Natural killer cell (primary cell): ENCODE results near the gene TOM1. TPM values are rescaled to one million over a fixed set of nuclear protein-coding genes. Genes with fewer than 3 reads are reported as not detected.
A peak's percentile ranks its signal among the peaks of the same experiment; 100 is the strongest.

ENCODE experiments used
- ATAC-seq, 3 donors: fragments of 150-1000 bp in 2 of 3; fragments of 200-7000 bp in 1 of 3; cut with Tn5 transposase; 1 replicate in 1 of 3; 2 replicates in 2 of 3; pipeline ENCODE4 v1.10.0; 2021; ENCODE audit warnings: mild to moderate bottlenecking in 2 of 3, moderate library complexity in 2 of 3
- DNase-seq, 2 donors: peaks; one replicate each; pipeline versions ENCODE4 v3.0.0 to v3.0.0-alpha.2; 2013 to 2021; ENCODE audit warnings: mixed read lengths in 1 of 2
- H3K27ac ChIP-seq: one replicate; pipeline ENCODE4 v1.5.1; 2013; ENCODE audit warnings: mild to moderate bottlenecking, low read length
- H3K27me3 ChIP-seq: one replicate; pipeline ENCODE4 v1.6.1; 2013; ENCODE audit warnings: low read length; ENCODE audit not compliant: control insufficient read depth, insufficient read depth
- H3K36me3 ChIP-seq: one replicate; pipeline ENCODE4 v1.6.1; 2013; ENCODE audit warnings: low read length; ENCODE audit not compliant: control insufficient read depth, insufficient read depth
- H3K4me1 ChIP-seq: one replicate; pipeline ENCODE4 v1.6.1; 2013; ENCODE audit warnings: low read length; ENCODE audit not compliant: control insufficient read depth, insufficient read depth
- H3K4me3 ChIP-seq: one replicate; pipeline ENCODE4 v1.5.1; 2013; ENCODE audit warnings: low read length
- H3K9me3 ChIP-seq: one replicate; pipeline ENCODE4 v1.6.1; 2013; ENCODE audit warnings: low read length; ENCODE audit not compliant: control insufficient read depth, insufficient read depth
- H3K27ac Mint-ChIP-seq, 2 donors: one replicate each; pipeline ENCODE4 v1.8.0; 2022; ENCODE audit warnings: mild to moderate bottlenecking in 2 of 2, mixed read lengths in 2 of 2, moderate library complexity in 1 of 2
- H3K27me3 Mint-ChIP-seq, 2 donors: one replicate each; pipeline ENCODE4 v1.8.0; 2022; ENCODE audit warnings: low read depth in 2 of 2, mixed read lengths in 2 of 2
- H3K36me3 Mint-ChIP-seq: one replicate; pipeline ENCODE4 v1.8.0; 2022; ENCODE audit warnings: mixed read lengths
- H3K4me1 Mint-ChIP-seq, 2 donors: one replicate each; pipeline ENCODE4 v1.8.0; 2022; ENCODE audit warnings: mixed read lengths in 2 of 2
- H3K4me3 Mint-ChIP-seq: one replicate; pipeline ENCODE4 v1.8.0; 2022; ENCODE audit warnings: mild to moderate bottlenecking, moderate library complexity, mixed read lengths
- H3K9me3 Mint-ChIP-seq, 2 donors: one replicate each; pipeline ENCODE4 v1.8.0; 2022; ENCODE audit warnings: mixed read lengths in 2 of 2
- CTCF ChIP-seq: fragments of 200-600 bp; IDR thresholded peaks from one replicate; pipeline ENCODE4 v1.8.0; 2022; ENCODE audit warnings: antibody characterized with exemption
- WGBS: methylation state at CpG from one replicate; pipeline ENCODE4 v1.1.7; 2013; ENCODE audit warnings: missing lambda C conversion rate; ENCODE audit not compliant: insufficient coverage; 5-methylcytosine and 5-hydroxymethylcytosine counted together
- intact Hi-C: fragments of 100-400 bp; cut with micrococcal nuclease; formaldehyde crosslinking; loops from one replicate; pipeline ENCODE4 v1.14.2; 2022
- total RNA-seq, 4 donors: library from RNA; stranded (reverse); fragments of 120-200 nt in 1 of 4; gene quantifications; one replicate each; pipeline versions ENCODE4 v1.2.3 to v1.2.4, GENCODE V29; 2013 to 2022

TOM1 gene
- total RNA-seq, 3 donors from 2014 or later (not counting 1 experiment from before 2014, with no cell fraction given), result 102 to 132 (median 107) TPM

DNA sequence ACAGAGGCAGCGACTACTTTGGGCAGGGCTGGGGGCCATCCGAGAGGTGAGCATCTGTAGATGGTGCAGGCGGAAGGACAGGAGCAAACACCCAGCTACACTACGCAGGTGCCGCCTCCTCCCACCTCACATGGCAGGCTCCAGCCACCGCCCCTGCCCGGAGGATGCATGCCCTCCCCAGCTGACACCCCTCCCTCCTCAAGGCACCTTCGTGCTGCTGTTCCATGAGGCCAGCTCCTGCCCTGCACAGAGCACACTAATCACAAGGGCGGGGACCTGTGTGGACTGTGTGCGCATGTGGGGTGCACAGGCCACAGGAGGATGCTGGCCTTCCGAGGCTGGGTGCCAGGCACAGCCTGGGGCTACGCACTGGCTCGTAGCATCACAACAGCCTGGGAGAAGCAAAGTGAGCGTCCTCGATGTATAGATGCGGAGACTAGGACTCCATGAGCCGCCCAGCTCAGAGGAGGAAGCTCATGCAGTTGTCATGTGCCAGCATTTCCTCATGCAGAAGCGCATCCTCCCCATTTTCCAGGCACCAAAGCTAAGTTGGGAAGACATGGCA is 48.4 kb downstream of the TOM1 start:
- ATAC-seq (no peak), DNase-seq (peak in 1 of 2 donors; percentile 20)
- 94% methylated on average over 18 of the region's 18 CpGs for WGBS
- intact Hi-C loops, result no loop called here
- H3K27ac ChIP-seq, result no peak overlapping the region
- H3K27ac Mint-ChIP-seq, result no peak overlapping the region
- no peak for TF ChIP-seq CTCF
- H3K4me3 Mint-ChIP-seq, result no peak overlapping the region
- peaks cover 0 to 7% of the 10 kb centered on the region in 2 donors for H3K27me3 Mint-ChIP-seq
- no peak overlapping the region for H3K4me3 ChIP-seq
- H3K36me3 ChIP-seq, result peaks cover 12% of the 10 kb centered on the region
- H3K36me3 Mint-ChIP-seq, result no peaks in the 10 kb centered on the region
- H3K4me1 Mint-ChIP-seq, result peaks cover 16 to 27% of the 10 kb centered on the region in 2 donors
- H3K9me3 ChIP-seq, result no peaks in the 10 kb centered on the region
- peaks cover 28% of the 10 kb centered on the region for H3K4me1 ChIP-seq
- H3K27me3 ChIP-seq, result peaks cover 3% of the 10 kb centered on the region
- H3K9me3 Mint-ChIP-seq, result no peaks in the 10 kb centered on the region

- peaks cover 9% of the 10 kb centered on the region for H3K36me3 ChIP-seq
- H3K27ac ChIP-seq, result no peak overlapping the region
- DNase-seq (no peak), ATAC-seq (no peak)
- Mint-ChIP-seq H3K4me1 (peaks cover 16 to 27% of the 10 kb centered on the region in 2 donors), H3K27me3 (peaks cover 0 to 7% of the 10 kb centered on the region in 2 donors), H3K4me3 (no peak overlapping the region), H3K9me3 (no peaks in the 10 kb centered on the region), H3K36me3 (no peaks in the 10 kb centered on the region), H3K27ac (no peak overlapping the region)
- intact Hi-C loops, result no loop called here
- H3K27me3 ChIP-seq, result peaks cover 3% of the 10 kb centered on the region
- H3K9me3 ChIP-seq, result no peaks in the 10 kb centered on the region
- H3K4me1 ChIP-seq, result peaks cover 34% of the 10 kb centered on the region
- no peak overlapping the region for H3K4me3 ChIP-seq
- TF ChIP-seq CTCF, result no peak
- 93% methylated on average over 5 of the region's 5 CpGs for WGBS
These were observed 49.0 kb downstream of the TOM1 start for GRCh38 chr22:35348703-35349102.

DNA sequence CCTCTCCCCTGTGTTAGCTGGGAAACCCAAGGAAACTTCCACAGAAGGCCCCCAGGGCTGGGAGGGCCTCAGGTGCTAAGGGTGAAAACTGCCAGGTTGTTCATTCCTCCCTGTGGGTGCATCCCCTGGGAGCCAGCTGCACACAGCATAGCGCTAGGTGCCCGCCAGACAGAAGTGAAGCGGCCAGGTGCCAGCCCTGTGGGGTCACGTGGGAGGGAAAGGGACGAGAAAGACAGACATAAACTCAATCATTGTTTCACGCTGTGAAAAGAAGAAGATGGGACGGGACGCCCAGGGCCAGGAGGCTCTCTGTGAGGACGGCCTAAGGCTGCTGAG is 49.6 kb downstream of the TOM1 start:
- H3K27me3 Mint-ChIP-seq, result peaks cover 0 to 7% of the 10 kb centered on the region in 2 donors
- H3K27ac Mint-ChIP-seq, result peak overlapping the region in 1 of 2 donors; percentile 72
- no peak for ATAC-seq
- H3K4me1 Mint-ChIP-seq, result peaks cover 16 to 27% of the 10 kb centered on the region in 2 donors
- intact Hi-C loops, result no loop called here
- no peak for TF ChIP-seq CTCF
- no peaks in the 10 kb centered on the region for H3K9me3 ChIP-seq
- H3K4me1 ChIP-seq, result peaks cover 36% of the 10 kb centered on the region
- H3K27ac ChIP-seq, result no peak overlapping the region
- no peak for DNase-seq
- H3K36me3 Mint-ChIP-seq, result no peaks in the 10 kb centered on the region
- H3K4me3 ChIP-seq, result no peak overlapping the region
- peaks cover 6% of the 10 kb centered on the region for H3K36me3 ChIP-seq
- H3K27me3 ChIP-seq, result peaks cover 3% of the 10 kb centered on the region
- H3K4me3 Mint-ChIP-seq, result peak overlapping the region; percentile 9
- no peaks in the 10 kb centered on the region for H3K9me3 Mint-ChIP-seq
- 78% methylated on average over 9 of the region's 9 CpGs for whole genome bisulfite sequencing
